T-helper 2 cell (primary cell): ENCODE measurements around the gene ANKRD45.
"Not testable (repeated sequence)": the region's sequence is repeated elsewhere in the genome, so short reads cannot be mapped to it uniquely, and the experiment has no call there.

Experiments used
- DNase-seq, 5 experiments: peaks; one replicate each; pipeline versions ENCODE4 v3.0.0 to v3.0.0-alpha.2; 2012 to 2022

ANKRD45 gene

GRCh38 chr1:173642450-173643139 lies 27.1 kb downstream of the ANKRD45 start:
- not testable (repeated sequence) for DNase-seq

DNA sequence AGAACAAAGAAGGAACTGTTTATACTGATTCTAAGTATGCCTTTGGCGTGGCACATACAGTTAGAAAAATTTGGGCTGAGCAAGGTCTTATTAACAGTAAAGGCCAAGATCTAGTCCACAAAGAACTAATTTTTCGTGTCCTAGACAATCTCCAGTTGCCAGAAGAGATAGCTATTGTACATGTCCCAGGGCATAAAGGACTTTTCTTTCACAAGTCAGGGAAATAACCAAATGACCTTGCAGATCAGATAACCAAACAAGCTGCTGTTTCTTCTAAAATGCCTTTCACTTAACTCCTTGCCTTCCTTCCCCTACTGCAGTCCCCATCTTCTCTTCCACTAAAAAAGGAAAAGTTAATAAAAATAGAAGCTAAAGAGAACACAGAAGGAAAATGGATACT lies 30.5 kb downstream of the ANKRD45 start:
- no peak for DNase-seq

DNA sequence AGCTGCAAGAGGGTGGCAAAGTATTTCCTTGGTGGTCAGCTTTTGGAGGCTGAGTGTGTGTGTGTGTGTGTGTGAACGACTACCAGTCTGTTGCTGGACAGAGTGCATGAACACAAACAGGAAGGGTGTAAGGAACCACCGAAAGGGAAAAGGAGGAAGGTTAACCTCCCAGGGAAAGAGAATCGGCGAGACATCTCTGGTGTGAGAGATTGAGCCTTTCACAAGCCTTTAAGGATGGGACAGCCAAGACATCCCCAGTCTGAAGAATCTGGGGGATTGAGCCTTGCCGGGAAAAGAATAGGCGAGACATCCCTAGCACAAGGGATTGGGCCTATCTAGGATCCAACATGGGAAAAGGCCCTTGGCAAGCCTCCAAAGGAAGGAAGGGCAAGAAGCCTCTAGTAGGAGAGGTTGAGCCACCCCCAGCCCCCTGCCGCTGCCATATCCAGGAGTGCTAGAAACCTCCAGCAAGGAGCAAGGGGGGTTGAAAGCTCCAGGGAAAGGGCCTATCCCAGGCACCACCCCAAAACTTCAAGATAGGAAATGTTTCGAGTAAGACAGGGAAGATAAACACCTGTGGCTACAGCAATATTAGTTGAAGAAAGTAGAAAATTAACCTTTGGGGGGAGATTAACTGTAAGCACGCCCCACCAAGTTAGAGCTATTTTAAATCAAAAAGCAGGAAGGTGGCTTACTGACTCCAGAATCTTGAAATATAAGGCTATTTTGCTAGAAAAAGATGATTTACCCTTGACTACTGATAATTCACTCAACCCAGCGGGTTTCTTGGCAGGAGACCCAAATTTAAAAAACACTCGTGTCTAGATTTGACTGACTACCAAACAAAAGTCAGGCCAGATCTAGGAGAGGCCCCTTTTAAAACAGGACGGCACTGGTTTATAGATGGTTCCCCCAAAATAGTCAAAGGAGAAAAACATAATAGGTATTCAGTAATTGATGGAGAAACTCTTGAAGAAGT lies 31.3 kb downstream of the ANKRD45 start:
- no peak for DNase-seq

DNA sequence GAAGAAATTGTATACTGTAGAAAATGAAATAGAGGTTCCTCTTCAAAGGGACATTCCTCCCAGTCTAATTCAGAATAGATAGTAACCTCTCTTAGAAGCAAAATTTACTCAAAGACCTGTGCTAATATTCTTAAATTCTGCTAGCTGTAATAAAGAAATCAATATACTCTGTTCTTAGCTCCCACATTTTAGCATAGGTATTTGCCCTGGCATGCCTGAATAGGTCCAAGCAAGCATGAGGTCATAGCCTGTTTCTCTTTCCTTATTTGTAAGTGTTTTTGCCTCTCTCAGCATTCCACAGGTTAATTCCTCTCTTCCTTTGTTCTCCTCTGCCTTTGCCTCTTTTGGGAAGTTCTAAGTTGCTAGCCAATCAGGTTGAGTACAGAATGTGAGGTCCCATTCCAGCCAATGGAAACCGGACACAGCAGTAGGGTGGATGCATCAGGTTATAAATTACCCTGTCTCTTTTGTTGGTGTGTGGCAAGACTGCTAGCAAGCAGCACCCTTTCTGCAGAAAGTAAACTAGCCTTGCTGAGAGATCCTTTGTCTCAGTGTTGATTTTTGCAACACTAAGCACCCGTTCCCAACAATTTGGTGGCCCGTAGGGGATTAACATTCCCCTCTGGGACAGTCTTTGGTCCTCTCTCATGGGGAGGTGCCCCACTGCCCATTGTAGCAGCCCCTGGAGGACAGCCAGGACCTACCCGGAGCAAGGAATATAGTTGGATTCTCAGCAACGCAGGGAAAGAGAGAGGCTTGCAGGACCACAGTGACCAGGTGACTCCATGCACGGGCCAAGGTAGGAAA lies 32.2 kb downstream of the ANKRD45 start:
- DNase-seq: not testable (repeated sequence)

- DNase-seq: no peak
These were observed 34.5 kb downstream of the ANKRD45 start, which contains the start of gene TEX50 for GRCh38 chr1:173635116-173635515. Gene TEX50 (plus strand): TSS chr1:173635338. CDS start chr1:173635522, 184 bp downstream.

DNA sequence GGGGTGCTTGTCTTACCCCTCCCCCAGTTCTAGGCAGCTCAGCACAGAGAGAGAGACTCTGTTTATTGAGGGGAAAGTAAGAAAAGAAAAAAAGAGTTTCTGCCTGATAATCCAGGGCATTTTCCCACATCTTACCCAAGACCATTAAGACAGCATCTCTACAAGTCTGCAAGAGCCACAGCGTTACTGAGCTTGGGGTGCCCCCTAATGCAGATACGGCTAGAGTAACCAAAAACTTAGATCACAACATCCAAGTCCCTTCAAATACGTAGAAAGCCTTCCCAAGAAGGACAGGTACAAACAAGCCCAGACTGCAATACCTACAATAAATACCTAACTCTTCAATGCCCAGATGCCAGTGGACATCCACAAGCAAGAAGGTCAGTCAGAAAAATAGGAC lies 40.8 kb downstream of the ANKRD45 start:
- no peak for DNase-seq

- DNase-seq: no peak
These were observed 42.4 kb downstream of the ANKRD45 start for GRCh38 chr1:173627269-173627668.

GRCh38 chr1:173616859-173617258 lies 52.8 kb downstream of the ANKRD45 start:
- peak in 1 of 5 experiments; percentile 37 for DNase-seq

DNA sequence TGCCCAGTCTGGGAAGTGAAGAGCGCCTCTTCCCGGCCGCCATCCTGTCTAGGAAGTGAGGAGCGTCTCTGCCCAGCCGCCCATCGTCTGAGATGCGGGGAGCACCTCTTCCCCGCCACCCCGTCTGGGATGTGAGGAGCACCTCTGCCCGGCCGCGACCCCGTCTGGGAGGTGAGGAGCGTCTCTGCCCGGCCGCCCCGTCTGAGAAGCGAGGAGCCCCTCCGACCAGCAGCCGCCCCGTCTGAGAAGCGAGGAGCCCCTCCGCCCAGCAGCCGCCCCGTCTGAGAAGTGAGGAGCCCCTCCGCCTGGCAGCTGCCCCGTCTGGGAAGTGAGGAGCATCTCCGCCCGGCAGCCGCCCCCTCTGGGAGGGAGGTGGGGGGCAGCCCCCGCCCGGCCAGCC lies 56.6 kb downstream of the ANKRD45 start:
- DNase-seq: not testable (repeated sequence)

DNA sequence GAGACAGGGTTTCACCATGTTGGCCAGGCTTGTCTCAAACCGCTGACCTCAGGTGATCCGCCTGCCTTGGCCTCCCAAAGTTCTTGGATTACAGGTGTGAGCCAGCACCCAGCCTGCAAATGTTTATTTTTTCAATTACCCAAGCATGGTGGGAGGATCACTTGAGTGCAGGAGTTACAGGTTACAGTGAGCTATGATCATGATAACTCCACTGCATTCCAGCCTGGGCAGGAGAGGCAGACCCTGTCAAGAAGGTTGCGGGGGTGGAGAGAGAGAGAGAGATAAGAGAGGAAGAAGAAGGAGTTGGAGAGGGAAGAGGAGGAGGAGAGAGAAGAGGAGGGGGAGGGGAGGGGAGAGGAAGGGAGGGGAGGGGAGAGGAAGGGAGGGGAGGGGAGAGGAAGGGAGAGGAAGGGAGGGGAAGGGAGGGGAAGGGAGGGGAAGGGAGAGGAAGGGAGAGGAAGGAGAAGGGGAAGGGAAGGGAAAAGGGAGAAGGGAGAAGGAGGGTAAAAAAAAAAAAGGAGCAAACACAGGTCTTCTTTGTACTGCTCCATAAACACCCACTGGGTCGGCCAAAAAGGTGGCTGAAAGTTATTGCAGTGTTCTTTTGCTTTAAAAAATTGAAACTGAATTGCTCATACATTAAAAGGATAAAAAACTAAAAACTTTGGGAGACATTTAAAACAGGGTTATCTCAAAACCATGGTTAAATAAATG lies 61.0 kb downstream of the ANKRD45 start:
- no peak for DNase-seq

GRCh38 chr1:173603056-173603591 lies 66.5 kb downstream of the ANKRD45 start, which contains the start of gene SLC9C2:
Gene SLC9C2 (minus strand): TSS chr1:173603072. CDS start chr1:173601776, 1,296 bp downstream.
- no peak for DNase-seq

DNA sequence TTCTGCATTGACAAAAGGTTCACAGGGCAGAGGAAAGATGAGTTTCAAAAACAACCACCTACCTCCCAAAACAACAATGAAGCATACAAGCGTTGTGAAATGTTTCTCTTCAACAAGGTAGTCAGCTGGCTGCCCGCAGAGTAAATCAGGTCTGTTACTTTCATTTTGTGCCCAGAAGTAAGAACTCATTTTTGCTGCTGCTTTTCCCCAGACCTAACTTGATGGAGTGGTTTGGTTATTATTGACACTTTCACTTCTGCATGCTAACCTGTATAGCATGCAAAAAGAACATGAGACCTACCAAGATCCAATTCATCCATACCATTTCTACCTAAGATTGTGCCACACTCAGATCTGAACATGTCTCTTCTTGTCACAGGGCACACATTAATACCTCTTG lies 68.1 kb downstream of the ANKRD45 start:
- peak in 1 of 5 experiments; percentile 4 for DNase-seq

DNA sequence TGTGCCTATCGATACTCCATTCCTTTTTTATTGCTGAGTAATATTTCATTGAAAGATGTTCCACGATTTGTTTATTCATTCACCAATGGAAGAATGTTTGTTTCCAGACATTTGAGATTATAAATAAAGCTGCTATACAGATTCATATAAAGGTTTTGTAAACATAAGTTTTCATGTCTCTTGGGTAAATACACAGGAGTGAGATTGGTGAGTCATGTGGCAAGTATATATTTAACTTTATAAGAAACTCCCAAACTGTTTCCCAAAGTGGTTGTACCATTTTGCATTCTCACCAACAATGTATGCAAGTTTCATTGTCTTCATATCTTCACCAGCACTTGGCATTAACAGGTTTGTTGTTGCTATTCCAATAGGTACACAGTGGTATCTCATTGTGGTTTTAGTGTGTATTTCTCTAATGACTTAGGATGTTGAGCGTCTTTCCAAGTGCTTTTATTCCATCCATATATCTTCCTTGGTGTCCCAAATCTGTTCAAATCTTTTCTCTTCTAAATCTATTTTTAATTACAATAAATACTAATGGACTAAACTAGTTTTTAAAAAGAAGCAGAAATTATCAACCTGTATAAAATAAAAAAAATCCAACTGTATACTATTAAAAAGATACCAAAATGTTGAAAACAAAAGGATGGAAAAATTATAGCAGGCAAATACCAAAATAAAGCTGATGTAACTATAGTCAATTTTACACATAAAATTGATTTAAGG lies 73.4 kb downstream of the ANKRD45 start:
- no peak for DNase-seq

- DNase-seq: not testable (repeated sequence)
These were observed 78.5 kb downstream of the ANKRD45 start for GRCh38 chr1:173591138-173591537.

- DNase-seq: no peak
These were observed 79.1 kb downstream of the ANKRD45 start for GRCh38 chr1:173590557-173590956.

DNA sequence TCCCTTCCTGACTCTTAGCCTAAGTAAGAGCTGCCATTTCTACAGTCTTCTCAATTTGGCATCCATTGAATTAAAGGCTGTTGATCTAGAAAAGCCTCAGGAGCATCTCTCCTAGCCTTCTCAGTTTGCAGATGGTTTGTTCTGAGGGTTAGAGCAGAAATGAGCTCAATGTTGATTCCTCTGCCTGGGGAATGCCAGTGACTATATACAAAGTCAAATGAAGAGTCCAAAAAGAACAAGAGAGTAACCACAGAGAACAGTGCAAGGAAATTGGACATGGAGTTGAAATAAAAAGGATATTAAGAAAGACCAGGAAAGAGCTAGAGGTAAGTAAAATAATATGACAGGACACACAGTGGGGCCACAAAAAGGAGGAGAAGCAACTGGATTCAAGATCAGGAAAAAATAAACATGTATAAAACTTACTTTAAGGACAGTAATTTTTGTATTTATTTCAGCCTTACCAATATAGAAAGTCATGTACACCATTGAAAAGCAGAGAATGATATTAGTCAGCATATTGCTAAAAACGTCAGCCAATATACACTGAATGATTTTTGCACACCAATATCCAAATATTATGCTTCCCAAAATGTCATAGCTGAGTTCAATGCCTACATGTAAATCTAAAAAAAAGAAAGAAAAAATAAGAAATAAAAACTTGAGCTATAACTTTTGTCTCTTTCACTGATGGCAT lies 88.1 kb downstream of the ANKRD45 start:
- peak in 1 of 5 experiments; percentile 37 for DNase-seq

DNA sequence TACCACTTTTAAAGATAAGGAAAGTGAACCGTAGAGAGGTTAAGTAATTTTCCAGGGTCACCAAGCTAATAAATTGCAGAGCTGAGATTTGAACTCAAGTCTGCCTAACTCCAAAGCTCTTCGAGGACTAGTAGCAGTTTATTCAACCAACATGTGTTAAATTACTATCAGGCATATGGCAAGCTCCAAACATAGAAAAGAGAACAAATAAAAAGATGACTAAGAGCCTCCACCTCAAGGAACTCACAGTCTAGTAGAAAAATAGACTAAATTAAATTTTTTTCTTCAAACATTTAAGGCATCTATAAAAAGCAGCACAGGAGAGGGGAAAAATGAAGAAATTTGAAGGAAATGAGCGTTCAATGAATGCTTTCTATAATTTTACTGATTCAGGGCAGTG lies 89.0 kb downstream of the ANKRD45 start:
- peak in 1 of 5 experiments; percentile 3 for DNase-seq

DNA sequence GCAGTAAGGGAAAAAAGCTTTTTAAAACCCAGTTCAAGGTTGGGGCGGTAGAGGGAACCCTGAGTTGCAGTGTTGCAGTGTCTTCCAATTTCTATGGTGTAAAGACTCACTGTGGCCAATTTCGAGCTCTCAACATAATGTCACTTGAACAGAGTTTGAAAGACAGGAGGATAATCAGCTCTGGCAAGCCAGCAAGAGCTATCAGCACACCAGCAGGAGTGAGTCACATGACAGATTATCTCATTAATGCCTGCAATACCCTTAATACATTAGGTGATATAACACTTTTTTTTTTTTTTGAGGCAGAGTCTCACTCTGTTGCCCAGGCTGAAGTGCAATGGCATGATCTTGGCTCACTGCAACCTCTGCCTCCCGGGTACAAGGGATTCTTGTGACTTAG lies 89.6 kb downstream of the ANKRD45 start:
- no peak for DNase-seq

- no peak for DNase-seq
These were observed 96.1 kb downstream of the ANKRD45 start for GRCh38 chr1:173573596-173573995.

- DNase-seq: no peak
These were observed 97.3 kb downstream of the ANKRD45 start for GRCh38 chr1:173572201-173572873.
